Upper lobe of right lung (tissue), 1 donor: ENCODE measurements around the gene CYS1. TPM values are rescaled to one million over a fixed set of nuclear protein-coding genes. Genes with fewer than 3 reads are reported as not detected.
"Not testable (repeated sequence)": the region's sequence is repeated elsewhere in the genome, so short reads cannot be mapped to it uniquely, and the experiment has no call there.

Experiments
- ATAC-seq: fragments of 200-7000 bp; cut with Tn5 transposase; one replicate; pipeline ENCODE4 v1.9.1; 2020; ENCODE audit warnings: mild to moderate bottlenecking, moderate library complexity
- DNase-seq: peaks from one replicate; pipeline ENCODE4 v3.0.0-alpha.2; 2020
- H3K27ac ChIP-seq: fragments of 200-600 bp; one replicate; pipeline ENCODE4 v1.8.0; 2022
- H3K27me3 ChIP-seq: fragments of 200-600 bp; one replicate; pipeline ENCODE4 v1.8.0; 2022; ENCODE audit warnings: mild to moderate bottlenecking
- H3K36me3 ChIP-seq: fragments of 200-600 bp; one replicate; pipeline ENCODE4 v1.8.0; 2022
- H3K4me1 ChIP-seq: fragments of 200-600 bp; one replicate; pipeline ENCODE4 v1.8.0; 2022
- H3K4me3 ChIP-seq: fragments of 200-600 bp; one replicate; pipeline ENCODE4 v1.8.0; 2022; ENCODE audit warnings: mild to moderate bottlenecking
- H3K9me3 ChIP-seq: fragments of 200-600 bp; one replicate; pipeline ENCODE4 v1.8.0; 2022
- CTCF ChIP-seq: fragments of 200-600 bp; IDR thresholded peaks from one replicate; pipeline ENCODE4 v1.8.0; 2022; ENCODE audit warnings: antibody characterized with exemption
- intact Hi-C: fragments of 100-400 bp; cut with DNase I; formaldehyde crosslinking; loops from one replicate; pipeline ENCODE4 v1.11.0; 2022
- total RNA-seq: library from RNA; stranded (reverse); fragmentation: NEBNext Ultra II Directional; extraction: Animal tissue kit (Norgen Biotek cat#: 25700); gene quantifications from one replicate; pipeline ENCODE4 v1.2.1, GENCODE V29; 2021
- donor health status: DM: no; HTN: yes; CAD: no; lungs with severe emphysema.

Gene CYS1
- total RNA-seq, 1 donor from 2014 or later = 4.5 TPM

- H3K27ac ChIP-seq = no peak overlapping the region
- no peaks in the 10 kb centered on the region for H3K36me3 ChIP-seq
- no peaks in the 10 kb centered on the region for H3K9me3 ChIP-seq
- ATAC-seq (peak; percentile 72), DNase-seq (no peak)
- peaks cover 8% of the 10 kb centered on the region for H3K4me1 ChIP-seq
- TF ChIP-seq CTCF = no peak
- H3K27me3 ChIP-seq = no peaks in the 10 kb centered on the region
- intact Hi-C loops = no loop called here
- no peak overlapping the region for H3K4me3 ChIP-seq
Observed at GRCh38 chr2:10019174-10019573, 61.0 kb downstream of the CYS1 start.

DNA sequence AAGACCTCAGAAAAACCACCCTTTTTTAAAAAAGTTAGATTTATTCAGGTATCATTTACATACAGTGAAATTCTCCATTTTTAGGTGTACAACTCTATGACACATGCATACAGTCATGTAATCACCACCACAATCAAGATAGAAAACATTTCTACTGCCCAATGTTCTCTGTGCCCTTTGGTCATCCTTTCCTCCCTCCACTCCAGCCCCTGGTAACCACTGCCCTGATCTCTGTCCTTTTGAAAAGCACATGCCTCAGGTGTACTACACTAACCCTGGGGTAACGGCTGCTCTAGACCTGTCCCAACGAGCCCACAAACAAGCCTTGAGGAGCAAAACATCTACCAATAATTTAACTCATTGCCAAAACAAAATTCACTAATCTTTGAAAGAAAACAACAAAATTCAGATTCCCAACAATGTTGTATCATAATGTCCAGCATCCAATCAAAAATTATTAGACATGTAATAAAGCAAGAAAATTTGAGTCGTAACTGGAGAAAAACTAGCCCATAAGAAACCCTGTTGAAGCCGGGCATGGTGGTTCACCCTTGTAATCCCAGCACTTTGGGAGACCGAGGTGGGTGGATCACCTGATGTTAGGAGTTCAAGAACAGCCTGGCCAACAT is 62.8 kb downstream of the CYS1 start:
- no peaks in the 10 kb centered on the region for H3K27me3 ChIP-seq
- no peak for ATAC-seq
- H3K4me3 ChIP-seq = no peak overlapping the region
- H3K9me3 ChIP-seq = no peaks in the 10 kb centered on the region
- no peak overlapping the region for H3K27ac ChIP-seq
- TF ChIP-seq CTCF = no peak
- peak; percentile 5 for DNase-seq
- intact Hi-C loops = no loop called here
- H3K36me3 ChIP-seq = no peaks in the 10 kb centered on the region
- peaks cover 8% of the 10 kb centered on the region for H3K4me1 ChIP-seq

GRCh38 chr2:10016802-10017258 is 63.4 kb downstream of the CYS1 start:
- intact Hi-C loops = no loop called here
- Histone ChIP-seq H3K27me3 (no peaks in the 10 kb centered on the region), H3K4me1 (peaks cover 8% of the 10 kb centered on the region), H3K27ac (no peak overlapping the region), H3K36me3 (no peaks in the 10 kb centered on the region), H3K4me3 (no peak overlapping the region), H3K9me3 (no peaks in the 10 kb centered on the region)
- DNase-seq (no peak), ATAC-seq (no peak)
- no peak for TF ChIP-seq CTCF

GRCh38 chr2:10016001-10016801 is 64.0 kb downstream of the CYS1 start:
- DNase-seq (no peak), ATAC-seq (no peak)
- H3K4me1 ChIP-seq = peaks cover 8% of the 10 kb centered on the region
- H3K27ac ChIP-seq = no peak overlapping the region
- no peak for TF ChIP-seq CTCF
- no peak overlapping the region for H3K4me3 ChIP-seq
- H3K9me3 ChIP-seq = no peaks in the 10 kb centered on the region
- H3K36me3 ChIP-seq = no peaks in the 10 kb centered on the region
- H3K27me3 ChIP-seq = no peaks in the 10 kb centered on the region
- intact Hi-C loops = no loop called here

GRCh38 chr2:10015376-10015989 is 64.7 kb downstream of the CYS1 start:
- H3K36me3 ChIP-seq, H3K4me3 ChIP-seq, H3K27ac ChIP-seq, H3K27me3 ChIP-seq, H3K4me1 ChIP-seq, ATAC-seq, H3K9me3 ChIP-seq, intact Hi-C loops, DNase-seq: not testable (repeated sequence)
